Measurements from ENCODE around the gene ARHGAP31.

GRCh38 chr3:119276680-119277079, 17.5 kb upstream of the ARHGAP31 start:
- TF ChIP-seq POLR2AphosphoS5 (IDR thresholded peaks at IDR 0.05; ENCODE audit: low read depth) (no peak), CTCF (conservative IDR thresholded peaks at IDR 0.05; ENCODE audit: low read depth in 2 of 2) (no peak), EZH2phosphoT487 (IDR thresholded peaks at IDR 0.05; ENCODE audit: unreplicated experiment) (no peak), JUNB (IDR thresholded peaks at IDR 0.05; ENCODE audit: unreplicated experiment) (no peak), STAT1 (IDR thresholded peaks at IDR 0.05; ENCODE audit: unreplicated experiment) (no peak), REST (IDR thresholded peaks at IDR 0.05; ENCODE audit: unreplicated experiment) (no peak), EZH2 (IDR thresholded peaks at IDR 0.05; ENCODE audit: low read depth, unreplicated experiment) (no peak)

Measured in GM23338 (cell line).